Measurements from ENCODE around the gene KCNMB1.

KCNMB1 gene

GRCh38 chr5:170338291-170338690 lies 50.9 kb downstream of the KCNMB1 start:
- DNase-seq = no peak

- DNase-seq = no peak
Measured at GRCh38 chr5:170337045-170337733, 52.0 kb downstream of the KCNMB1 start.

GRCh38 chr5:170336065-170336464 lies 53.1 kb downstream of the KCNMB1 start:
- DNase-seq = no peak

- DNase-seq = no peak
Measured at GRCh38 chr5:170334626-170335025, 54.5 kb downstream of the KCNMB1 start.

GRCh38 chr5:170333161-170333910 lies 55.8 kb downstream of the KCNMB1 start:
- DNase-seq = peak; percentile 72

- DNase-seq = no peak
Measured at GRCh38 chr5:170332058-170332457, 57.1 kb downstream of the KCNMB1 start.

GRCh38 chr5:170330568-170331054 lies 58.6 kb downstream of the KCNMB1 start:
- DNase-seq = no peak

GRCh38 chr5:170329524-170329923 lies 59.6 kb downstream of the KCNMB1 start:
- no peak for DNase-seq

- DNase-seq = no peak
Measured at GRCh38 chr5:170327829-170328228, 61.3 kb downstream of the KCNMB1 start.

- no peak for DNase-seq
Measured at GRCh38 chr5:170327168-170327567, 62.0 kb downstream of the KCNMB1 start.

Measured in central memory CD4-positive, alpha-beta T cell (primary cell).